Left renal cortex interstitium (tissue), 4 donors: Measurements from ENCODE around the gene PUS10. TPM values are rescaled to one million over a fixed set of nuclear protein-coding genes. Genes with fewer than 3 reads are reported as not detected.
"Not testable (repeated sequence)": the region's sequence is repeated elsewhere in the genome, so short reads cannot be mapped to it uniquely, and the experiment has no call there.

Experiments used
- DNase-seq, 4 donors: peaks; one replicate each; pipeline ENCODE4 v3.0.0-alpha.2; 2013; ENCODE audit warnings: low read depth in 4 of 4, low spot score in 2 of 4, missing footprints in 1 of 4
- polyA plus RNA-seq, 4 donors: library from polyadenylated mRNA; unstranded; fragments of 120-200 nt; gene quantifications; one replicate each; pipeline ENCODE4 v1.2.1, GENCODE V29; 2013; ENCODE audit not compliant: insufficient read length in 4 of 4

The PUS10 gene
- 10 to 100 TPM in 3 of 4 donors, 1 to 10 TPM in 1; 9.8 to 12.1 (median 10.4) TPM for polyA plus RNA-seq

GRCh38 chr2:61017556-61018317 lies at the start of gene PUS10, which contains the start of gene PEX13:
Gene PUS10 (minus strand): TSS chr2:61018255. CDS start chr2:61011890, 6,365 bp downstream.
Gene PEX13 (plus strand): TSS chr2:61017720. CDS start chr2:61017760, 40 bp downstream.
- DNase-seq = peak; percentile 39 to 90 (median 59)

- DNase-seq = peak; percentile 27 to 75 (median 62)
Measured at GRCh38 chr2:61065714-61066709, 48.0 kb upstream of the PUS10 start, which contains the start of gene SANBR. Gene SANBR (plus strand): TSS chr2:61065871. CDS start chr2:61070351, 4,480 bp downstream.

- no peak for DNase-seq
Measured at GRCh38 chr2:61059382-61059781, 41.3 kb upstream of the PUS10 start.

- no peak for DNase-seq
Measured at GRCh38 chr2:61057562-61057961, 39.5 kb upstream of the PUS10 start.

- no peak for DNase-seq
Measured at GRCh38 chr2:61055557-61055956, 37.5 kb upstream of the PUS10 start.

GRCh38 chr2:61045999-61046398 lies 27.9 kb upstream of the PUS10 start:
- no peak for DNase-seq

- DNase-seq = no peak
Measured at GRCh38 chr2:61045226-61045625, 27.2 kb upstream of the PUS10 start.

- DNase-seq = no peak
Measured at GRCh38 chr2:61044636-61045035, 26.6 kb upstream of the PUS10 start.

- no peak for DNase-seq
Measured at GRCh38 chr2:61042807-61043206, 24.8 kb upstream of the PUS10 start.

- DNase-seq = not testable (repeated sequence)
Measured at GRCh38 chr2:61036643-61037042, 18.6 kb upstream of the PUS10 start.

- not testable (repeated sequence) for DNase-seq
Measured at GRCh38 chr2:61034592-61034991, 16.5 kb upstream of the PUS10 start.

GRCh38 chr2:61029533-61029932 lies 11.5 kb upstream of the PUS10 start:
- DNase-seq = no peak

GRCh38 chr2:61023670-61024069 lies 5.6 kb upstream of the PUS10 start:
- no peak for DNase-seq

- DNase-seq = no peak
Measured at GRCh38 chr2:61021228-61021660, 3.2 kb upstream of the PUS10 start.

GRCh38 chr2:61018798-61019197 lies 743 bp upstream of the PUS10 start:
- no peak for DNase-seq

- peak in 1 of 4 donors; percentile 14 for DNase-seq
Measured at GRCh38 chr2:61018318-61018755, 282 bp upstream of the PUS10 start.

GRCh38 chr2:61017003-61017555 lies 976 bp downstream of the PUS10 start:
- peak in 3 of 4 donors; percentile 69 to 99 (median 82) for DNase-seq

GRCh38 chr2:61016392-61017002 lies 1.6 kb downstream of the PUS10 start:
- DNase-seq = peak in 2 of 4 donors; percentile 7 to 13

- no peak for DNase-seq
Measured at GRCh38 chr2:61015976-61016375, 2.1 kb downstream of the PUS10 start.

GRCh38 chr2:61014763-61015162 lies 3.3 kb downstream of the PUS10 start:
- DNase-seq = no peak
